ENCODE results near the gene KRT5. TPM values are rescaled to one million over a fixed set of nuclear protein-coding genes. Genes with fewer than 3 reads are reported as not detected.

KRT5 gene
- total RNA-seq, 1 donor from 2014 or later: 1.6 TPM

- intact Hi-C loops (cut with DNase I): no loop called here
- DNase-seq (ENCODE audit: low spot score in 2 of 2): no peak
- H3K4me3 ChIP-seq: no peak overlapping the region
Observed at GRCh38 chr12:52514471-52515318, 5.5 kb downstream of the KRT5 start.

GRCh38 chr12:52513736-52514135 is 6.5 kb downstream of the KRT5 start:
- Histone ChIP-seq H3K9me3 (peaks cover 0 to 6% of the 10 kb centered on the region in 2 donors), H3K4me1 (no peaks in the 10 kb centered on the region), H3K27me3 (no peaks in the 10 kb centered on the region), H3K4me3 (no peak overlapping the region), H3K36me3 (no peaks in the 10 kb centered on the region), H3K27ac (no peak overlapping the region)
- no peak for TF ChIP-seq CTCF (IDR thresholded peaks at IDR 0.05)
- intact Hi-C loops (cut with DNase I): no loop called here
- DNase-seq (ENCODE audit: low spot score in 2 of 2): no peak

More at GRCh38 chr12:52514471-52515318, 5.5 kb downstream of the KRT5 start:
- TF ChIP-seq CTCF (IDR thresholded peaks at IDR 0.05): no peak
- no peak overlapping the region for H3K27ac ChIP-seq
- no peaks in the 10 kb centered on the region for H3K27me3 ChIP-seq
- H3K9me3 ChIP-seq: peaks cover 0 to 6% of the 10 kb centered on the region in 2 donors
- H3K4me1 ChIP-seq: no peaks in the 10 kb centered on the region
- no peaks in the 10 kb centered on the region for H3K36me3 ChIP-seq

DNA sequence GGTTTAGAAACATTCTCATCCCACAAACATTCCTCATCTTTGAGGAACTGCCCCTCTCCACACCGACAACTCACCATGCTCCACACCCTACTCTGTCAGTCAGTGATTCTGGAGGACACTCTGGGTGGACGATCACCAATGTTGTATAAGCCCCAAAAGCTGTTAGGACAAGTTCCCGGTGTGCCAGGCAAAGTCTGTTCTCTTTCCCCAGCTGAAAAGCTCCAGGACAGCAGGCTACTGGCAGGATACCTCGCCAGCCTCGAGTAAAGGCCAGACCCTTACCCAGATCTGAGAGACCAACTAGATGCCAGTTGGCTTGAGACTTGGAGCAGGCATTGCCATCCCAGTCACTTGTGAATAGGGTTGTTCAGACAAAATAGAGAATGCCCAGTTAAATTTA is 12.0 kb downstream of the KRT5 start:
- Histone ChIP-seq H3K27me3 (no peaks in the 10 kb centered on the region), H3K9me3 (peaks cover 0 to 6% of the 10 kb centered on the region in 2 donors), H3K4me1 (no peaks in the 10 kb centered on the region), H3K36me3 (no peaks in the 10 kb centered on the region), H3K4me3 (no peak overlapping the region), H3K27ac (no peak overlapping the region)
- no peak for TF ChIP-seq CTCF (IDR thresholded peaks at IDR 0.05)
- no peak for DNase-seq (ENCODE audit: low spot score in 2 of 2)
- intact Hi-C loops (cut with DNase I): no loop called here

GRCh38 chr12:52506858-52507715 is 13.1 kb downstream of the KRT5 start:
- no peaks in the 10 kb centered on the region for H3K36me3 ChIP-seq
- no peak overlapping the region for H3K4me3 ChIP-seq
- intact Hi-C loops (cut with DNase I): no loop called here
- DNase-seq (ENCODE audit: low spot score in 2 of 2): no peak
- H3K27me3 ChIP-seq: no peaks in the 10 kb centered on the region
- TF ChIP-seq CTCF (IDR thresholded peaks at IDR 0.05): peak; percentile 7 to 40 (median 9)
- H3K9me3 ChIP-seq: peaks cover 0 to 6% of the 10 kb centered on the region in 2 donors
- H3K27ac ChIP-seq: no peak overlapping the region
- no peaks in the 10 kb centered on the region for H3K4me1 ChIP-seq

DNA sequence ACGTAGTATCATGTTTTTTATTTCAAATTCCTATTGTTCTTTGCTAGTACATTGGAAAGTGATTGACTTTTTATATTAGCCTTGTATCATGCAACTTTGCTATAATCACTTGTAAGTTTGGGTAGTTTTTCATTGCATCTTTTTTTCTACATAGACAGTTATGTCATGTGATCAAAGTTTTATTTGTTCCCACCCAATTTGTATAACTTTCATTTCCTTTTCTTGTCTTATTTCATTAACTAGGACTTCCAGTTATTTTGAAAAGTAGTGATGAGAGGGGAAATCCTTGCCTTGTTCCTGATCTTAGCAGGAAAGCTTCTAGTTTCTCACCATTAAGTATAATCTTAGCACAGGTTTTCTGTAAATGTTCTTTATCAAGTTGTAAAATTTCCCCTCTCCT is 17.3 kb downstream of the KRT5 start:
- Histone ChIP-seq H3K27ac (no peak overlapping the region), H3K9me3 (no peaks in the 10 kb centered on the region), H3K4me3 (no peak overlapping the region), H3K27me3 (no peaks in the 10 kb centered on the region), H3K4me1 (no peaks in the 10 kb centered on the region), H3K36me3 (no peaks in the 10 kb centered on the region)
- no peak for TF ChIP-seq CTCF (IDR thresholded peaks at IDR 0.05)
- intact Hi-C loops (cut with DNase I): no loop called here
- DNase-seq (ENCODE audit: low spot score in 2 of 2): no peak
